GM12892 (cell line): Measurements from ENCODE around the gene SLC30A2.

Experiments used
- POLR2A ChIP-seq: IDR thresholded peaks from 2 replicates; pipeline ENCODE4 v1.6.1; 2011; ENCODE audit warnings: low read depth, low read length, control low read depth
- POLR2AphosphoS5 ChIP-seq: IDR thresholded peaks from 2 replicates; pipeline ENCODE4 v1.6.1; 2011; ENCODE audit warnings: low read depth, low read length, control low read depth
- TAF1 ChIP-seq: IDR thresholded peaks from 2 replicates; pipeline ENCODE4 v1.6.1; 2011; ENCODE audit warnings: low read depth, mild to moderate bottlenecking, control low read depth, low read length, borderline replicate concordance

DNA sequence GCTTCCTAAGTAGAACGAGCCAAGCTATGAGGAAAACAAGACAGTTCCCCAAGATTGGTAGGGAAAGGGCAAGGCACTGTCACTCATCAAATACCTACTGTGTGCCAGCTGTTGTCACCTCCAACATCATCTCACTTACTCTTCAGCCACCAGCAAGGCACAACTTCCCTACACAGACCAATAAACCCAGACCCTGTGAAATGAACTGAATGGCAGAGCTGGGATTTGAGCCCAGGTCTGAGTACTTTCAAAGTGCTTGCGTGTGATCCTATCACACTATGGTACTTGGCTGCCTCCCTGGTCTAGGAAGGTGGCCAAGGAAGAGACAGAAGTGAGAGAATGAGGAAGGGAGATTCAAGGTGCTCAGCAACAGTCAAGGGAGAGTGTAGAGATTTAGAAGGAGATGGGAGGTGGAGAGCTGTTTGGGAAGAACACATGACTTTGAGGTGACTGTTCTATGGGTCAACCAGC lies 38.2 kb upstream of the SLC30A2 start:
- TF ChIP-seq POLR2AphosphoS5 (no peak), TAF1 (no peak), POLR2A (no peak)
